Epithelial cell of umbilical artery (primary cell): ENCODE data around the gene CYB5B. TPM values are rescaled to one million over a fixed set of nuclear protein-coding genes. Genes with fewer than 3 reads are reported as not detected.

Experiments
- total RNA-seq: library from RNA; depleted of rRNA; stranded (reverse); fragments of >200 nt; gene quantifications from 2 replicates; pipeline ENCODE4 v1.2.3, GENCODE V29; 2014

Gene CYB5B
- 79.3 and 138 TPM in 2 replicates for total RNA-seq

GRCh38 chr16:69424053-69424934 is at the start of gene CYB5B:
CYB5B (plus strand) TSS chr16:69424619; CDS start chr16:69424684, 65 bp downstream.

Other genes starting within 250 kb of the CYB5B start
- gene SNTB2, start 237.5 kb upstream of the CYB5B start, total RNA-seq, result 20.1 and 37.7 TPM in 2 replicates
- gene VPS4A, start 113.3 kb upstream of the CYB5B start, total RNA-seq, result 40.0 and 40.7 TPM in 2 replicates
- 17.2 and 28.0 TPM in 2 replicates for gene PDF, start 94.0 kb upstream of the CYB5B start, total RNA-seq
- 27.3 and 29.6 TPM in 2 replicates for gene COG8, start 85.1 kb upstream of the CYB5B start, total RNA-seq
- 43.2 and 48.5 TPM in 2 replicates for gene NIP7, start 84.8 kb upstream of the CYB5B start, total RNA-seq
- gene TMED6, start 72.8 kb upstream of the CYB5B start, total RNA-seq, result not detected in 2 replicates
- gene TERF2, start 38.6 kb upstream of the CYB5B start, total RNA-seq, result 11.6 and 12.0 TPM in 2 replicates
- gene NFAT5, start 141.3 kb downstream of the CYB5B start, total RNA-seq, result 7.8 and 13.7 TPM in 2 replicates